MG63 (cell line): ENCODE measurements around the gene LGALS1. TPM values are rescaled to one million over a fixed set of nuclear protein-coding genes. Genes with fewer than 3 reads are reported as not detected.
"Not testable (repeated sequence)": the region's sequence is repeated elsewhere in the genome, so short reads cannot be mapped to it uniquely, and the experiment has no call there.

Experiments
- DNase-seq: peaks from one replicate; pipeline ENCODE4 v3.0.0-alpha.2; 2020
- H3K27me3 ChIP-seq: fragments of 250-450 bp; sonication (Bioruptor Pico); 2 replicates; pipeline ENCODE4 v1.5.1; 2020; ENCODE audit warnings: mild to moderate bottlenecking, moderate library complexity
- H3K36me3 ChIP-seq: fragments of 250-450 bp; sonication (Bioruptor Pico); 2 replicates; pipeline ENCODE4 v1.5.1; 2020; ENCODE audit warnings: mild to moderate bottlenecking, moderate library complexity
- H3K4me3 ChIP-seq: fragments of 250-450 bp; sonication (Bioruptor Pico); 2 replicates; pipeline ENCODE4 v1.5.1; 2020; ENCODE audit warnings: mild to moderate bottlenecking, moderate library complexity
- H3K9me3 ChIP-seq: fragments of 250-450 bp; sonication (Bioruptor Pico); 2 replicates; pipeline ENCODE4 v1.5.1; 2020; ENCODE audit warnings: mild to moderate bottlenecking, moderate library complexity
- total RNA-seq: library from RNA; depleted of rRNA; stranded (reverse); fragments of >200 nt; shearing (Covaris generic); gene quantifications from 2 replicates; pipeline ENCODE4 v1.2.3, GENCODE V29; 2014; ENCODE audit warnings: low replicate concordance

LGALS1 gene
- total RNA-seq, 1 experiment from 2014 or later, result 4,947 TPM

GRCh38 chr22:37675930-37676735 lies 697 bp downstream of the LGALS1 start:
- H3K9me3 ChIP-seq, result no peaks in the 10 kb centered on the region
- H3K4me3 ChIP-seq, result peak overlapping the region; percentile 82
- DNase-seq, result peak; percentile 69
- no peaks in the 10 kb centered on the region for H3K27me3 ChIP-seq
- H3K36me3 ChIP-seq, result peaks cover 40% of the 10 kb centered on the region

DNA sequence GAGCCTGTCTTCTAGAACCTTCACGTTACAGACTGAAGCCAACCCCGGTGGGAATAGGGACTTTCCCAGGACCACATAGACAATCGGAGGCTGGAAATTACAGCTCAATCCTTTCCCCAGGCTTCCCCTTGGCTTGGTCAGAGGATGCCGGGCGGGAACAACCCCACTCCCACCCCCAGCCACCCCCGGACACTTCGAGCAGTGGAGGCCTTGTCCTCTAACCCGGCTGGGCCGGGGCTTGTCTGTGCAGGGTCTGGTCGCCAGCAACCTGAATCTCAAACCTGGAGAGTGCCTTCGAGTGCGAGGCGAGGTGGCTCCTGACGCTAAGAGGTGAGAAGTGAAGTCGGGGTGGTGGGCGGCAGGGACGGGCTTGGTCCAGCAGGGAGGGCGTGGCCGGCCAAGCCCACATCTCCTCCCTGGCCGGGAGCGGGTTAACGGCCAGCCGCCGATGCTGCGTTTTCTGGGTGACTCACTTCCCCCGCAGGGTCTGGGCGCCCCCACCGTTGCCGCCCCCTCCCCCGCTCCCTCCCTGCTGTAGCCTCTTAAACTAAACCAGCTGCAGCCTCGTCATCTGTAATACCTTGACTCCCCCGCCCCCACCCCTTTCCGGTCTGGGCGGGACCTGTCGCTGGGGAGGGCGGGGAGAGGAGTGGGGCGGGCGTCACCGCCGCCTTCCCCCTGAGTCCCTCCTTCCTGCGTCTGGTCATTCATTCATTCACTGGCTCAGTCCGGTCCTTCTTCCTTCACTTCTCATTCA lies 1.5 kb downstream of the LGALS1 start:
- Histone ChIP-seq H3K36me3 (peaks cover 40% of the 10 kb centered on the region), H3K4me3 (peak overlapping the region; percentile 82), H3K27me3 (no peaks in the 10 kb centered on the region), H3K9me3 (no peaks in the 10 kb centered on the region)
- peak; percentile 96 for DNase-seq

GRCh38 chr22:37677493-37677974 lies 2.1 kb downstream of the LGALS1 start:
- no peak for DNase-seq
- H3K9me3 ChIP-seq, result no peaks in the 10 kb centered on the region
- H3K36me3 ChIP-seq, result peaks cover 40% of the 10 kb centered on the region
- no peaks in the 10 kb centered on the region for H3K27me3 ChIP-seq
- H3K4me3 ChIP-seq, result peak overlapping the region; percentile 82

DNA sequence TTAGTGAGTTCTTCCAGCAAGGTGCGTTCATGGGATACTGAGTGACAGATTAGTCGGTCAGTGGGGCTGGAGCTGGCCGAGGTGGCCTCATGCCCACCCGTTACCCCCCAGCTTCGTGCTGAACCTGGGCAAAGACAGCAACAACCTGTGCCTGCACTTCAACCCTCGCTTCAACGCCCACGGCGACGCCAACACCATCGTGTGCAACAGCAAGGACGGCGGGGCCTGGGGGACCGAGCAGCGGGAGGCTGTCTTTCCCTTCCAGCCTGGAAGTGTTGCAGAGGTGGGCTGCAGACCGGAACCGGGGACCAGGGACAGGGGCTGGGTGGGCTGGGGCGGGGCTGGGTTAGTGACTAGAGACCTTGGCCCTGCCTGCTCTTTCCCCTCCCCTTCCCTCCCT lies 2.9 kb downstream of the LGALS1 start:
- H3K27me3 ChIP-seq, result no peaks in the 10 kb centered on the region
- no peaks in the 10 kb centered on the region for H3K9me3 ChIP-seq
- peaks cover 40% of the 10 kb centered on the region for H3K36me3 ChIP-seq
- H3K4me3 ChIP-seq, result no peak overlapping the region
- DNase-seq, result no peak

DNA sequence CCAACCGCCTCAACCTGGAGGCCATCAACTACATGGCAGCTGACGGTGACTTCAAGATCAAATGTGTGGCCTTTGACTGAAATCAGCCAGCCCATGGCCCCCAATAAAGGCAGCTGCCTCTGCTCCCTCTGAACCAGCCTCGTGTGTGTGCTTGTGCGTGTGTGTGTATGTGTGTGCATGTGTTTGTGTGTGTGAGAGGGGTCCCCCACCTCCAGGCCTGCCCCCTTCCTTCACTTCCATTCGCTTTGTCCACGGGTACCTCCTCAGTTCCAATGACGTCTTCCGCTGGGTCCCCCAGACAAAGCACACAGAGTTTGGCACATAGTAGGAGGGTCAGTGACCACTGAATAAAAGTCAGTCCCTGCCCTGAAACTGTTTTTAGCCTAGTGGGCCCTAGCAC lies 4.2 kb downstream of the LGALS1 start:
- no peak for DNase-seq
- H3K27me3 ChIP-seq, result no peaks in the 10 kb centered on the region
- H3K4me3 ChIP-seq, result no peak overlapping the region
- no peaks in the 10 kb centered on the region for H3K9me3 ChIP-seq
- H3K36me3 ChIP-seq, result peaks cover 40% of the 10 kb centered on the region

DNA sequence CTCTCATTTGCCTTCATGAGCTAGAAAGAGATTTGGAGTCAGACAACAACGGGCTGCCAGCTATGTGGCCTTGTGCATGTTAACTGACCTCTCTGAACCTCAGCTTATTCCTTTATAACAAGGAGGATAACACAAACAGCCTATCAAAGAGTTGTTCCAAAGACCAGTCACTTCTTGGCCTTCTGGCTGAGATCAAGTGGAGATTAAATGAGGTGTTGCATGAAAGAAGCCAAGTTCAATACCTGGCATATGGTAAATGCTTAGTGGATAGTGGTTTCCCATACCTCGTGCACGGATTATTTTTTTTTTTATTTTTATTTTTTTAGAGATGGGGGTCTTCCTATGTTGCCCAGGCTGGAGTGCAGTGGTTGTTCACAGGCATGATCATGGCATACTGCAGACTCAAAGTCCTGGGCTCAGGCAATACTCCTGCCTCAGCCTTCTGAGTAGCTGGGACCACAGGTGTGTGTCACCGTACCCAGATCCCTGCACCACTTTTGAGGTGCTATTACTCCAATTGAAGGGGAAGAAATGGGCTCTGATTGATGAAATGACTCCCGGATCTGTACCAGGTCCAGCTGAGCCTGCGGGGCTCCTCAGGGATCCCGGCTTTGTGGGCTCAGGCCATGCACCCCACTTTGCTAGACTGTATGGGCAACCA lies 4.9 kb downstream of the LGALS1 start:
- no peaks in the 10 kb centered on the region for H3K27me3 ChIP-seq
- peaks cover 40% of the 10 kb centered on the region for H3K36me3 ChIP-seq
- H3K9me3 ChIP-seq, result no peaks in the 10 kb centered on the region
- no peak for DNase-seq
- no peak overlapping the region for H3K4me3 ChIP-seq

GRCh38 chr22:37681001-37681424 lies 5.6 kb downstream of the LGALS1 start:
- Histone ChIP-seq H3K9me3 (no peaks in the 10 kb centered on the region), H3K36me3 (peaks cover 36% of the 10 kb centered on the region), H3K27me3 (no peaks in the 10 kb centered on the region), H3K4me3 (no peak overlapping the region)
- DNase-seq, result peak; percentile 47

GRCh38 chr22:37681556-37682049 lies 6.2 kb downstream of the LGALS1 start:
- H3K27me3 ChIP-seq, result no peaks in the 10 kb centered on the region
- peaks cover 31% of the 10 kb centered on the region for H3K36me3 ChIP-seq
- H3K9me3 ChIP-seq, result no peaks in the 10 kb centered on the region
- DNase-seq, result peak; percentile 74
- H3K4me3 ChIP-seq, result no peak overlapping the region

- Histone ChIP-seq H3K27me3 (no peaks in the 10 kb centered on the region), H3K9me3 (no peaks in the 10 kb centered on the region), H3K4me3 (no peak overlapping the region), H3K36me3 (peaks cover 27% of the 10 kb centered on the region)
- DNase-seq, result no peak
Measured at GRCh38 chr22:37684803-37685615, 9.6 kb downstream of the LGALS1 start.

DNA sequence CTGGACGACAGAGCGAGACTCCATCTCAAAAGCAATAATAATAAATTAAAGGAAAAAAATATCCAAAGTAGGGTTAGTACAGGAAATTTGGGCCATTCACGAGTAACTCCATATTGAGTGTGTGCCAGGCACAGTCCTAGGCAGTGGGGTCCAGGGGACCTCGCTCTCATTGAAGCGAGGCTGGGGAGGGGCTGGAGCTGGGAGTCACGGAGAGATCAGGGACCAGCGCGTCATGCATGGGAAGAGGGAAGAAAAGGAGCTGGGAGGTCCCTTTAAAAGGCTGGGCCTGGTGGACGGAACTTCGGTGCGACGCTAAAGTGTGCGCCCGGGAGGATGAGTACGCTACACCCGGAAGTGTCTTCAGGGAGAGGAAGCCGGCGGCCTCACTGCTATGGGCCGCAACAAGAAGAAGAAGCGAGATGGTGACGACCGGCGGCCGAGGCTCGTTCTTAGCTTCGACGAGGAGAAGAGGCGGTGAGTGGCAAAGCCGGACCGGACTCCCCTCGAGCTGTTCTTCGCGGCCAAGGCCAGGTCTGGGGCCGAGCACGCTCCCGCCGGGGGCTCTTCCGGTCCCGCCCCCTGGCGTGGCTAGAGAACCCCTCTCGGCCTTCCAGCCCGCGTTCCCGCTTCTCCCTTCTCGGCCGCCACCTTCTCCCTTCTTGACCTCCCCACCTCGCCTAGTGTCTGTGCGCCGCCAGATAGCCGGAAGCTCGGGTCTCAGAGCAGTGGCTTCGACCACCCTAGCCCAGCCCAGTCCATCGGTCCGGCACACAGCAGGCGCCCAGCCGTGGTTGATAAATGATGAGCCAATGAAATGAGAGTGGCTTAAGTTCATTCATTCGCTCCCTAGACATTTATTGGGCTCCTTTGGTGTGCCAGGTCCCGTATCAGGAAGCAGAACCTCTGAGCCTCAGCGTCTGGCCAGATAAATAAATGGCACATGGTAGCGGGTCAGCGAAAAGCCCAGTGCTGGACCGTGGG lies 10.9 kb downstream of the LGALS1 start, which contains the start of gene NOL12:
TSS of gene NOL12 (plus strand) at position 342 of the 981 bp plus-strand sequence. CDS start at position 392, 50 bp downstream.
- peak; percentile 82 for DNase-seq
- Histone ChIP-seq H3K4me3 (peak within 1 kb of the TSS; percentile 95), H3K9me3 (no peaks in the 10 kb centered on the region), H3K27me3 (no peaks in the 10 kb centered on the region), H3K36me3 (peaks cover 38% of the 10 kb centered on the region)

DNA sequence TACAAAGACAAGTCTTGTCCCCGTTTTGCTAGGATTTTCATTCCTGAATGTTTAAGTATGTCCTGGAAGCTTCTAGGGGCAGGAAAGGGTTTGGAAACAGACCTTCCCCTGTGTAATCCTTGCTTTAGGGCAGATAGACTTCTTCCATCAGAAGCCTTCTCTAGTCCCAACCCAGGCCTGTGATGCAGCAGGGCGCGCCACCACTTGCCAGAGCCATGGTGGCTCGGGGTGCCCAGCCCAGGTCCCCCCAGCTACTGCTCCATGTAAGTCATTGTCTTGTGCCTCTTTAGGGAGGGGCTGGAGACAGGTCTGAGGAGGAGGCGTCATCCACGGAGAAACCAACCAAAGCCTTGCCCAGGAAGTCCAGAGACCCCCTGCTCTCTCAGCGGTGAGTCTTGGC lies 15.0 kb downstream of the LGALS1 start:
- no peaks in the 10 kb centered on the region for H3K9me3 ChIP-seq
- H3K4me3 ChIP-seq, result no peak overlapping the region
- no peaks in the 10 kb centered on the region for H3K27me3 ChIP-seq
- H3K36me3 ChIP-seq, result peaks cover 72% of the 10 kb centered on the region
- DNase-seq, result no peak

- H3K4me3 ChIP-seq, result no peak overlapping the region
- H3K36me3 ChIP-seq, result peaks cover 76% of the 10 kb centered on the region
- H3K9me3 ChIP-seq, result no peaks in the 10 kb centered on the region
- no peaks in the 10 kb centered on the region for H3K27me3 ChIP-seq
- DNase-seq, result peak; percentile 89
Measured at GRCh38 chr22:37690901-37691504, 15.6 kb downstream of the LGALS1 start.

- Histone ChIP-seq H3K4me3 (no peak overlapping the region), H3K36me3 (peaks cover 71% of the 10 kb centered on the region)
Measured at GRCh38 chr22:37692627-37693285, 17.3 kb downstream of the LGALS1 start.

DNA sequence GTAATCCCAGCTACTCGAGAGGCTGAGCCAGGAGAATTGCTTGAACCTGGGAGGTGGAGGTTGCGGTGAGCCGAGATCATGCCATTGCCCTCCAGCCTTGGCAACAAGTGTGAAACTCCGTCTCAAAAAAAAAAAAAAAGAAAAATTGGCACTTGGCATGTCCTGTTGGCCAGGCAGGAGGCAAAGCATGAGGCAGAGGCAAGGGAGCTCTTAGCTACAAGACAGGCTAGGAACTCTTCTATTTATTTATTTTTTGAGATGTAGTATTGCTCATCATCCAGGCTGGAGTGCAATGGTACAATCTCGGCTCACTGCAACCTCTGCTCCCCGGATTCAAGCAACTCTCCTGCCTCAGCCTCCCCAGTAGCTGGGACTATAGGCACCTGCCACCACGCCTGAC lies 18.7 kb downstream of the LGALS1 start:
- not testable (repeated sequence) for H3K4me3 ChIP-seq, H3K27me3 ChIP-seq, H3K9me3 ChIP-seq
- H3K36me3 ChIP-seq, result peaks cover 59% of the 10 kb centered on the region
- DNase-seq, result peak; percentile 76

More at GRCh38 chr22:37692627-37693285, 17.3 kb downstream of the LGALS1 start:
- Histone ChIP-seq H3K27me3 (no peaks in the 10 kb centered on the region), H3K9me3 (no peaks in the 10 kb centered on the region)
- no peak for DNase-seq
